OCI-LY1 (cell line): ENCODE data around the gene ADGRD2.

ENCODE experiments used
- H2AFZ ChIP-seq: fragments of 200-600 bp; sonication (generic), shearing (Covaris generic); 2 replicates; pipeline ENCODE4 v1.6.0; 2014; ENCODE audit warnings: antibody characterized with exemption, mild to moderate bottlenecking, low read length
- H3F3A ChIP-seq: fragments of 200-600 bp; sonication (generic), shearing (Covaris generic); 2 replicates; pipeline ENCODE4 v1.6.0; 2014; ENCODE audit warnings: mild to moderate bottlenecking, antibody characterized with exemption, low read length, moderate library complexity; ENCODE audit not compliant: insufficient read depth
- H3K27ac ChIP-seq: fragments of 200-600 bp; sonication (generic); 2 replicates; pipeline ENCODE4 v1.5.1; 2014; ENCODE audit warnings: low read length, mixed run types, mild to moderate bottlenecking, low read depth; ENCODE audit not compliant: poor library complexity, severe bottlenecking
- H3K27me3 ChIP-seq: fragments of 200-600 bp; sonication (generic); 2 replicates; pipeline ENCODE4 v1.6.0; 2014; ENCODE audit warnings: antibody characterized with exemption, mild to moderate bottlenecking, low read length, moderate library complexity; ENCODE audit not compliant: insufficient read depth
- H3K36me3 ChIP-seq: fragments of 200-600 bp; sonication (generic); 2 replicates; pipeline ENCODE4 v1.6.1; 2014; ENCODE audit warnings: mild to moderate bottlenecking, antibody characterized with exemption, low read length, moderate library complexity, mixed read lengths; ENCODE audit not compliant: insufficient read depth
- H3K4me1 ChIP-seq: fragments of 200-600 bp; sonication (generic); 2 replicates; pipeline ENCODE4 v1.5.1; 2014; ENCODE audit warnings: mild to moderate bottlenecking, low read length, moderate library complexity; ENCODE audit not compliant: insufficient read depth, severe bottlenecking
- H3K4me2 ChIP-seq: fragments of 200-600 bp; sonication (generic), shearing (Covaris generic); 2 replicates; pipeline ENCODE4 v1.6.1; 2014; ENCODE audit warnings: low read length
- H3K4me3 ChIP-seq: fragments of 200-600 bp; sonication (generic); 2 replicates; pipeline ENCODE4 v1.5.1; 2014; ENCODE audit warnings: low read length, low read depth, mild to moderate bottlenecking, mixed read lengths; ENCODE audit not compliant: poor library complexity, severe bottlenecking
- H3K79me2 ChIP-seq: fragments of 200-600 bp; shearing (Covaris generic); 2 replicates; pipeline ENCODE4 v1.6.1; 2016; ENCODE audit warnings: mixed run types, low read length, mixed read lengths; ENCODE audit not compliant: insufficient read depth
- H3K9ac ChIP-seq: fragments of 200-600 bp; sonication (generic), shearing (Covaris generic); 2 replicates; pipeline ENCODE4 v1.6.1; 2014; ENCODE audit warnings: mild to moderate bottlenecking, low read length, mixed read lengths
- H3K9me2 ChIP-seq: fragments of 200-600 bp; sonication (generic), shearing (Covaris generic); 2 replicates; pipeline ENCODE4 v1.6.1; 2014; ENCODE audit warnings: low read depth, mild to moderate bottlenecking, low read length, mixed read lengths
- H3K9me3 ChIP-seq: fragments of 200-600 bp; shearing (Covaris generic); 2 replicates; pipeline ENCODE4 v1.6.1; 2014; ENCODE audit warnings: low read length, mixed read lengths
- H4K20me1 ChIP-seq: fragments of 200-600 bp; sonication (generic), shearing (Covaris generic); 2 replicates; pipeline ENCODE4 v1.6.0; 2016; ENCODE audit warnings: mild to moderate bottlenecking, low read length; ENCODE audit not compliant: insufficient read depth
- EZH2 ChIP-seq: fragments of 200-600 bp; sonication (generic), shearing (Covaris generic); IDR thresholded peaks from 2 replicates; pipeline ENCODE4 v1.8.0; 2017; ENCODE audit warnings: borderline replicate concordance, mixed run types, mild to moderate bottlenecking, antibody characterized with exemption, low read length, moderate library complexity, mixed read lengths
- TF ChIP-seq, protein P1 (sequence below): fragments of 200-600 bp; sonication (generic), shearing (Covaris generic); IDR thresholded peaks from 2 replicates; pipeline ENCODE4 v1.5.1; 2017; ENCODE audit warnings: mild to moderate bottlenecking, antibody characterized with exemption, low read length, moderate library complexity, mixed read lengths

The ADGRD2 gene

DNA sequence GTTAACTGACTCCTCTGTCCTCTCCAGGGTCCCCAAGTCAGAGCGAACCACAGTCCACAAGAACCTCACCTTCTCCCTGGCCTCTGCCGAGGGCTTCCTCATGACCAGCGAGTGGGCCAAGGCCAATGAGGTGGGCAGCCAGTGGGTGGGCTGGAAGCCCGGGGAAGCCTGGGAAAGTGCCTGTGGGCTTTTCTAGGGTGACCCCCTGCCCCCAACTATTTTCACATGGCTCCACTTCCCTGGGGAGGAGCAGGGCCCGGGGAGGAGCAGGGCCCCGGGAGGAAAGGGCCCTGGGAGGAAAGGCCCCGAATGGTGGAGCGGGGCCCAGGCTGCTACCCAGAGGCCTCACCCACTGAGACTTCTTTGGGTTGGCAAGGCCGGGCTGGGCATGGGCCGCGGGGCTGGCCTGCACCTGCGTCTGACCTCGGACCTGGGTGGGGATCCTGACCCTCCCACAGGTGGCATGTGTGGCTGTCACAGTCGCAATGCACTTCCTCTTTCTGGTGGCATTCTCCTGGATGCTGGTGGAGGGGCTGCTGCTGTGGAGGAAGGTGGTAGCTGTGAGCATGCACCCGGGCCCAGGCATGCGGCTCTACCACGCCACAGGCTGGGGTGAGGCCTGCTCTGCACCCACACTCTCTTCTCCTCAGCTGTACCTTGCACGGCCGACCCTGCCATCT, 17.9 kb downstream of the ADGRD2 start:
- Histone ChIP-seq H3K27ac (no peak overlapping the region), H3K79me2 (no peaks in the 10 kb centered on the region), H3F3A (no peaks in the 10 kb centered on the region), H3K9ac (no peak overlapping the region), H4K20me1 (no peaks in the 10 kb centered on the region), H3K9me3 (no peaks in the 10 kb centered on the region), H2AFZ (no peak overlapping the region), H3K36me3 (no peaks in the 10 kb centered on the region), H3K4me1 (no peaks in the 10 kb centered on the region), H3K4me3 (no peak overlapping the region), H3K9me2 (no peaks in the 10 kb centered on the region), H3K4me2 (no peak overlapping the region), H3K27me3 (no peaks in the 10 kb centered on the region; the same call in 1 of the 2 replicates)
- TF ChIP-seq, protein P1, sequence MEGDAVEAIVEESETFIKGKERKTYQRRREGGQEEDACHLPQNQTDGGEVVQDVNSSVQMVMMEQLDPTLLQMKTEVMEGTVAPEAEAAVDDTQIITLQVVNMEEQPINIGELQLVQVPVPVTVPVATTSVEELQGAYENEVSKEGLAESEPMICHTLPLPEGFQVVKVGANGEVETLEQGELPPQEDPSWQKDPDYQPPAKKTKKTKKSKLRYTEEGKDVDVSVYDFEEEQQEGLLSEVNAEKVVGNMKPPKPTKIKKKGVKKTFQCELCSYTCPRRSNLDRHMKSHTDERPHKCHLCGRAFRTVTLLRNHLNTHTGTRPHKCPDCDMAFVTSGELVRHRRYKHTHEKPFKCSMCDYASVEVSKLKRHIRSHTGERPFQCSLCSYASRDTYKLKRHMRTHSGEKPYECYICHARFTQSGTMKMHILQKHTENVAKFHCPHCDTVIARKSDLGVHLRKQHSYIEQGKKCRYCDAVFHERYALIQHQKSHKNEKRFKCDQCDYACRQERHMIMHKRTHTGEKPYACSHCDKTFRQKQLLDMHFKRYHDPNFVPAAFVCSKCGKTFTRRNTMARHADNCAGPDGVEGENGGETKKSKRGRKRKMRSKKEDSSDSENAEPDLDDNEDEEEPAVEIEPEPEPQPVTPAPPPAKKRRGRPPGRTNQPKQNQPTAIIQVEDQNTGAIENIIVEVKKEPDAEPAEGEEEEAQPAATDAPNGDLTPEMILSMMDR, result no peak
- no peak for TF ChIP-seq EZH2

DNA sequence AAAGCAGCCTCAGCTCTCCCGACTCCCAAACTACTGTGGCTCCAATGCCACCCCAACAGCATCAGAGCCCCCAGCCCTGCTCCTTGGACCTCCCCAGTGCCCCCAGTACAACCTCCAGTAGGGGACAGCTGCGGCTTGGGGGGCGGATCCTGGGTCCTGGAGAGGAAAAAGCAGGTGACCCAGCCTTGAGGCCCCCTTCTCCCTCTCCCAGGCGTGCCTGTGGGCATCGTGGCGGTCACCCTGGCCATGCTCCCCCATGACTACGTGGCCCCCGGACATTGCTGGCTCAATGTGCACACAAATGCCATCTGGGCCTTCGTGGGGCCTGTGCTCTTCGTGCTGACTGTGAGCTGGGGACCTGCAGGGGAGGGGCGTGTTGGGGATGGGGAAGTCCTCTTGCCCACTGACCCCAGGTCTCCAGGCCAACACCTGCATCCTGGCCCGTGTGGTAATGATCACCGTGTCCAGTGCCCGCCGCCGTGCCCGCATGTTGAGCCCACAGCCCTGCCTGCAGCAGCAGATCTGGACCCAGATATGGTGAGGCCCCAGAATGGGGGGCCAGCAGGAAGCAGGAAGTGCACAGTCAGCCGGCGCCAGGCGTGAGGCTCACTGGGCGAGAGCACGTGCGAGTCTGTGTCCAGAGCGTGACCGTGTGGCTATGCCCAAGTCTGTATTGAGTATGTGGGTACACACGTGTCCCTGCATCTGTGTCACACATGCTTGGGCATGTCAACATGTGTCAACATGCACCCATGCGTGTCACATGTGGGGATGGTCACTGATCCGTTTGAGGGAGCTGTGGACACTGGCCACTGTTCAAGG, 19.0 kb downstream of the ADGRD2 start:
- Histone ChIP-seq H2AFZ (no peak overlapping the region), H3K36me3 (no peaks in the 10 kb centered on the region), H3K4me1 (no peaks in the 10 kb centered on the region), H3F3A (no peaks in the 10 kb centered on the region), H4K20me1 (no peaks in the 10 kb centered on the region), H3K79me2 (no peaks in the 10 kb centered on the region), H3K9me3 (no peaks in the 10 kb centered on the region), H3K27me3 (no peaks in the 10 kb centered on the region; the same call in 1 of the 2 replicates), H3K4me2 (no peak overlapping the region), H3K9ac (no peak overlapping the region), H3K27ac (no peak overlapping the region), H3K9me2 (no peaks in the 10 kb centered on the region), H3K4me3 (no peak overlapping the region)
- TF ChIP-seq, protein P1, result no peak
- TF ChIP-seq EZH2, result no peak

- Histone ChIP-seq H3K9me3 (no peaks in the 10 kb centered on the region), H3K27me3 (no peaks in the 10 kb centered on the region; the same call in 1 of the 2 replicates), H3K9ac (no peak overlapping the region), H3K27ac (no peak overlapping the region), H3K4me1 (no peaks in the 10 kb centered on the region), H3K4me2 (no peak overlapping the region), H3K4me3 (no peak overlapping the region), H3F3A (no peaks in the 10 kb centered on the region), H3K79me2 (no peaks in the 10 kb centered on the region), H3K36me3 (no peaks in the 10 kb centered on the region), H3K9me2 (no peaks in the 10 kb centered on the region), H2AFZ (no peak overlapping the region), H4K20me1 (no peaks in the 10 kb centered on the region)
- TF ChIP-seq, protein P1, result no peak
- no peak for TF ChIP-seq EZH2
Measured at GRCh38 chr9:124470306-124470705, 20.1 kb downstream of the ADGRD2 start.
